SU-DHL-6 (cell line): ENCODE results near the gene DNAH14.

Source experiments
- EZH2phosphoT487 ChIP-seq: fragments of 200-600 bp; sonication (generic), shearing (Covaris generic); conservative IDR thresholded peaks from 2 replicates; pipeline ENCODE4 v1.6.1; 2018; ENCODE audit warnings: mild to moderate bottlenecking, antibody characterized with exemption, low read length, moderate library complexity, mixed read lengths
- TF ChIP-seq, protein P1 (sequence below): fragments of 200-600 bp; sonication (generic); IDR thresholded peaks from one replicate; pipeline ENCODE4 v1.5.1; 2017; ENCODE audit warnings: antibody characterized with exemption, mild to moderate bottlenecking, low read length, moderate library complexity; ENCODE audit not compliant: insufficient read depth, poor library complexity, severe bottlenecking

DNA sequence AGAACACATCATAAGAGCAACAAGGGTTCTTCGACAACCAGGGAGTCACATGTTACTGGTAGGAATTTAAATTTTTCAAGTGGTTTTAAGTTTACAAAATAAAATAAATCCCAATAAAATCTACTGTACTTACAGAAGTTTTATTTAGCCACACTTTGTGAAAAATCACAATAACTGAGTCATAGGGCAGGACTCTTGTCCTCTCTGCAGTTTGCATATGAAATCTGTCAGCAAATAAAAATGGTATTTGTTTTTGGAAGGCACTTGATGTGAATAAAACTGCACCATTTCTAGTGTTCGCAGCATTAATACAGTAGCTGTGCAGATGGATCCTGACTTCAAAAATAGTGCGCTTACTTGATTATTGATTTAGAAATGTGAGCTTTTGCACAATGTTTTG lies 348.0 kb downstream of the DNAH14 start:
- TF ChIP-seq, protein P1, sequence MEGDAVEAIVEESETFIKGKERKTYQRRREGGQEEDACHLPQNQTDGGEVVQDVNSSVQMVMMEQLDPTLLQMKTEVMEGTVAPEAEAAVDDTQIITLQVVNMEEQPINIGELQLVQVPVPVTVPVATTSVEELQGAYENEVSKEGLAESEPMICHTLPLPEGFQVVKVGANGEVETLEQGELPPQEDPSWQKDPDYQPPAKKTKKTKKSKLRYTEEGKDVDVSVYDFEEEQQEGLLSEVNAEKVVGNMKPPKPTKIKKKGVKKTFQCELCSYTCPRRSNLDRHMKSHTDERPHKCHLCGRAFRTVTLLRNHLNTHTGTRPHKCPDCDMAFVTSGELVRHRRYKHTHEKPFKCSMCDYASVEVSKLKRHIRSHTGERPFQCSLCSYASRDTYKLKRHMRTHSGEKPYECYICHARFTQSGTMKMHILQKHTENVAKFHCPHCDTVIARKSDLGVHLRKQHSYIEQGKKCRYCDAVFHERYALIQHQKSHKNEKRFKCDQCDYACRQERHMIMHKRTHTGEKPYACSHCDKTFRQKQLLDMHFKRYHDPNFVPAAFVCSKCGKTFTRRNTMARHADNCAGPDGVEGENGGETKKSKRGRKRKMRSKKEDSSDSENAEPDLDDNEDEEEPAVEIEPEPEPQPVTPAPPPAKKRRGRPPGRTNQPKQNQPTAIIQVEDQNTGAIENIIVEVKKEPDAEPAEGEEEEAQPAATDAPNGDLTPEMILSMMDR = no peak
- no peak for TF ChIP-seq EZH2phosphoT487
